HepG2 (cell line): ENCODE results near the gene ZNF490.

Source experiments
- ARNT ChIP-seq: fragments of 450-650 bp; IDR thresholded peaks from 2 replicates; pipeline ENCODE4 v1.6.1; 2017
- DMAP1 ChIP-seq: IDR thresholded peaks from 2 replicates; pipeline ENCODE4 v1.6.1; 2016
- JUN ChIP-seq: sonication (generic); formaldehyde crosslinking; IDR thresholded peaks from 2 replicates; pipeline ENCODE4 v1.4.0; 2020; ENCODE audit warnings: mild to moderate bottlenecking, missing genetic modification reagents
- MTA1 ChIP-seq: sonication (generic); formaldehyde crosslinking; IDR thresholded peaks from 2 replicates; pipeline ENCODE4 v1.4.0; 2020; ENCODE audit warnings: missing genetic modification reagents, mild to moderate bottlenecking, borderline replicate concordance
- NCOR1 ChIP-seq: fragments of 200-600 bp; sonication (generic); IDR thresholded peaks from 2 replicates; pipeline ENCODE4 v1.7.0; 2017; ENCODE audit warnings: antibody characterized with exemption, low read length, borderline replicate concordance
- NR2C2 ChIP-seq: sonication (generic); formaldehyde crosslinking; IDR thresholded peaks from 2 replicates; pipeline ENCODE4 v1.4.0; 2020; ENCODE audit warnings: missing genetic modification reagents, mild to moderate bottlenecking, moderate library complexity, borderline replicate concordance
- PHF8 ChIP-seq: sonication (generic); formaldehyde crosslinking; IDR thresholded peaks from 2 replicates; pipeline ENCODE4 v1.5.0; 2020; ENCODE audit warnings: missing genetic modification reagents
- TF ChIP-seq, protein P1 (sequence below): sonication (generic); formaldehyde crosslinking; IDR thresholded peaks from 2 replicates; pipeline ENCODE4 v1.4.0; 2020; ENCODE audit warnings: low read depth, mild to moderate bottlenecking, missing genetic modification reagents
- TF ChIP-seq, protein P2 (sequence below): sonication (generic); formaldehyde crosslinking; IDR thresholded peaks from 2 replicates; pipeline ENCODE4 v1.5.0; 2020; ENCODE audit warnings: mild to moderate bottlenecking, missing genetic modification reagents, moderate library complexity

DNA sequence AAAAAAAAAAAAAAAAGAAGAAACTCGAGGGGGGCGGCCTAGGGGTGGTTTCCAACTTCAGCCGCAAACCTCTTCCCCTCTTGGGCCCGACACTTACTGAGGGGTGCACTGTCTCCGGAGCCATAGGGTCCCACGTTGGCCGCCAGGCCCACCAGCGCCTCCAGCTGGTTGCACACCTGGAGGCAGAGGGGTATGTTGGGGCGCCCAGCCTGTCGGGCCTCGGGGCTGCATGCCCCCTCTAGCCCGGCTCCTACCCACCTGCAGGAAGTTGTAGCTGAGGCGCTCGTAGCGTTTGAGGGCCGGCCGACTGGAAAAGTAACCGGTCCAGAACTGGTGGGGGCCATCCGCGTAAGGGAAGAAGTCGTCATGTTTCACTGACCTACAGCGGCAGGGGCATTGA lies 47.4 kb upstream of the ZNF490 start:
- TF ChIP-seq DMAP1 (no peak), MTA1 (no peak), JUN (CRISPR knock-in tag) (no peak), NCOR1 (no peak), NR2C2 (no peak), PHF8 (CRISPR knock-in tag) (no peak), ARNT (no peak)
- TF ChIP-seq, protein P1, sequence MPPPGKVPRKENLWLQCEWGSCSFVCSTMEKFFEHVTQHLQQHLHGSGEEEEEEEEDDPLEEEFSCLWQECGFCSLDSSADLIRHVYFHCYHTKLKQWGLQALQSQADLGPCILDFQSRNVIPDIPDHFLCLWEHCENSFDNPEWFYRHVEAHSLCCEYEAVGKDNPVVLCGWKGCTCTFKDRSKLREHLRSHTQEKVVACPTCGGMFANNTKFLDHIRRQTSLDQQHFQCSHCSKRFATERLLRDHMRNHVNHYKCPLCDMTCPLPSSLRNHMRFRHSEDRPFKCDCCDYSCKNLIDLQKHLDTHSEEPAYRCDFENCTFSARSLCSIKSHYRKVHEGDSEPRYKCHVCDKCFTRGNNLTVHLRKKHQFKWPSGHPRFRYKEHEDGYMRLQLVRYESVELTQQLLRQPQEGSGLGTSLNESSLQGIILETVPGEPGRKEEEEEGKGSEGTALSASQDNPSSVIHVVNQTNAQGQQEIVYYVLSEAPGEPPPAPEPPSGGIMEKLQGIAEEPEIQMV (CRISPR knock-in tag): no peak
- TF ChIP-seq, protein P2, sequence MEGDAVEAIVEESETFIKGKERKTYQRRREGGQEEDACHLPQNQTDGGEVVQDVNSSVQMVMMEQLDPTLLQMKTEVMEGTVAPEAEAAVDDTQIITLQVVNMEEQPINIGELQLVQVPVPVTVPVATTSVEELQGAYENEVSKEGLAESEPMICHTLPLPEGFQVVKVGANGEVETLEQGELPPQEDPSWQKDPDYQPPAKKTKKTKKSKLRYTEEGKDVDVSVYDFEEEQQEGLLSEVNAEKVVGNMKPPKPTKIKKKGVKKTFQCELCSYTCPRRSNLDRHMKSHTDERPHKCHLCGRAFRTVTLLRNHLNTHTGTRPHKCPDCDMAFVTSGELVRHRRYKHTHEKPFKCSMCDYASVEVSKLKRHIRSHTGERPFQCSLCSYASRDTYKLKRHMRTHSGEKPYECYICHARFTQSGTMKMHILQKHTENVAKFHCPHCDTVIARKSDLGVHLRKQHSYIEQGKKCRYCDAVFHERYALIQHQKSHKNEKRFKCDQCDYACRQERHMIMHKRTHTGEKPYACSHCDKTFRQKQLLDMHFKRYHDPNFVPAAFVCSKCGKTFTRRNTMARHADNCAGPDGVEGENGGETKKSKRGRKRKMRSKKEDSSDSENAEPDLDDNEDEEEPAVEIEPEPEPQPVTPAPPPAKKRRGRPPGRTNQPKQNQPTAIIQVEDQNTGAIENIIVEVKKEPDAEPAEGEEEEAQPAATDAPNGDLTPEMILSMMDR: no peak
